MCF 10A (cell line): ENCODE measurements around the gene TWIST2. TPM values are rescaled to one million over a fixed set of nuclear protein-coding genes. Genes with fewer than 3 reads are reported as not detected.

ENCODE experiments used
- BruUV-seq: library from RNA; stranded (reverse); fragments of 400-500 nt; replicated peaks from 2 replicates; lab custom pipeline; 2021; lab: Mats Ljungman, UMichigan
- CTCF ChIA-PET: fragments of 300-600 bp; sonication (Branson Sonifier 250); formaldehyde crosslinking; extraction: SDS; loops from one replicate; lab custom pipeline; 2021; ENCODE audit warnings: antibody characterized with exemption, inconsistent platforms; lab: Yijun Ruan, JAX
- POLR2A ChIA-PET: fragments of 300-600, 350-650 bp; sonication (Branson Sonifier 250); formaldehyde crosslinking; extraction: SDS; loops from one replicate; lab custom pipeline; 2020; ENCODE audit warnings: antibody characterized with exemption, inconsistent platforms; lab: Yijun Ruan, JAX
- DNase-seq: peaks from one replicate; pipeline ENCODE4 v3.0.0-alpha.2; 2018; ENCODE audit not compliant: unreplicated experiment
- H3K27ac Mint-ChIP-seq: one replicate; pipeline ENCODE4 v1.8.0; 2022; ENCODE audit warnings: mild to moderate bottlenecking, low read depth, mixed read lengths; ENCODE audit not compliant: unreplicated experiment
- H3K27me3 Mint-ChIP-seq: one replicate; pipeline ENCODE4 v1.8.0; 2022; ENCODE audit warnings: mixed read lengths; ENCODE audit not compliant: insufficient read depth, unreplicated experiment
- H3K36me3 Mint-ChIP-seq: one replicate; pipeline ENCODE4 v1.8.0; 2022; ENCODE audit warnings: mild to moderate bottlenecking, moderate library complexity, mixed read lengths; ENCODE audit not compliant: insufficient read depth, unreplicated experiment
- H3K4me1 Mint-ChIP-seq: one replicate; pipeline ENCODE4 v1.8.0; 2022; ENCODE audit warnings: mixed read lengths; ENCODE audit not compliant: insufficient read depth, unreplicated experiment
- H3K4me3 Mint-ChIP-seq: one replicate; pipeline ENCODE4 v1.8.0; 2022; ENCODE audit warnings: mild to moderate bottlenecking, moderate library complexity, mixed read lengths; ENCODE audit not compliant: unreplicated experiment
- H3K9me3 Mint-ChIP-seq: one replicate; pipeline ENCODE4 v1.8.0; 2022; ENCODE audit warnings: mixed read lengths; ENCODE audit not compliant: unreplicated experiment
- CTCF ChIP-seq: fragments of 200-600 bp; IDR thresholded peaks from one replicate; pipeline ENCODE4 v1.8.0; 2022; ENCODE audit warnings: antibody characterized with exemption, mild to moderate bottlenecking; ENCODE audit not compliant: unreplicated experiment
- intact Hi-C: fragments of 100-400 bp; cut with micrococcal nuclease; formaldehyde crosslinking; loops from 2 replicates; pipeline ENCODE4 v1.14.1; 2022
- total RNA-seq: library from RNA; stranded (reverse); gene quantifications from 2 replicates; pipeline ENCODE4 v1.2.3, GENCODE V29; 2022

TWIST2 gene
- total RNA-seq, 1 experiment from 2014 or later: 30.2 TPM

- Mint-ChIP-seq H3K27me3 (peaks cover 11% of the 10 kb centered on the region), H3K36me3 (peaks cover 6% of the 10 kb centered on the region), H3K4me1 (no peaks in the 10 kb centered on the region), H3K9me3 (peaks cover 22% of the 10 kb centered on the region), H3K27ac (no peak overlapping the region), H3K4me3 (no peak overlapping the region)
- TF ChIP-seq CTCF: no peak
- CTCF ChIA-PET: no interaction called here
- no TSS peak for BruUV-seq
- POLR2A ChIA-PET: no interaction called here
- intact Hi-C loops: no loop called here
- DNase-seq: no peak
These were observed 36.1 kb upstream of the TWIST2 start for GRCh38 chr2:238811759-238812158.

- intact Hi-C loops: no loop called here
- POLR2A ChIA-PET: interaction anchor here (0.6 kb wide), 1 partner anchor 37 kb away, joined by 3 read pairs; no protein-coding TSS in a partner anchor
- CTCF ChIA-PET: no interaction called here
- Mint-ChIP-seq H3K4me3 (no peak overlapping the region), H3K4me1 (no peaks in the 10 kb centered on the region), H3K27ac (no peak overlapping the region), H3K36me3 (peaks cover 6% of the 10 kb centered on the region), H3K9me3 (peaks cover 22% of the 10 kb centered on the region), H3K27me3 (peaks cover 11% of the 10 kb centered on the region)
- DNase-seq: no peak
- no TSS peak for BruUV-seq
- no peak for TF ChIP-seq CTCF
These were observed 34.8 kb upstream of the TWIST2 start for GRCh38 chr2:238813109-238813508.

- CTCF ChIA-PET: no interaction called here
- intact Hi-C loops: no loop called here
- H3K4me1 Mint-ChIP-seq: no peaks in the 10 kb centered on the region
These were observed 33.1 kb upstream of the TWIST2 start for GRCh38 chr2:238814815-238815214.

GRCh38 chr2:238816291-238816690, 31.6 kb upstream of the TWIST2 start:
- no peak overlapping the region for H3K4me3 Mint-ChIP-seq
- ChIA-PET CTCF (interaction anchor here (0.7 kb wide), 1 partner anchor 1153 kb away, joined by 3 read pairs; no protein-coding TSS in a partner anchor), POLR2A (interaction anchor here (0.6 kb wide), 1 partner anchor 141 kb away, joined by 3 read pairs; no protein-coding TSS in a partner anchor)
- TF ChIP-seq CTCF: no peak
- no peak for DNase-seq
- H3K9me3 Mint-ChIP-seq: peaks cover 8% of the 10 kb centered on the region
- no TSS peak for BruUV-seq
- intact Hi-C loops: no loop called here
- peaks cover 12% of the 10 kb centered on the region for H3K4me1 Mint-ChIP-seq
- H3K36me3 Mint-ChIP-seq: peaks cover 6% of the 10 kb centered on the region
- peaks cover 11% of the 10 kb centered on the region for H3K27me3 Mint-ChIP-seq
- H3K27ac Mint-ChIP-seq: no peak overlapping the region

More at GRCh38 chr2:238814815-238815214, 33.1 kb upstream of the TWIST2 start:
- TF ChIP-seq CTCF: no peak
- Mint-ChIP-seq H3K9me3 (peaks cover 10% of the 10 kb centered on the region), H3K27ac (no peak overlapping the region), H3K27me3 (peaks cover 11% of the 10 kb centered on the region), H3K36me3 (peaks cover 6% of the 10 kb centered on the region), H3K4me3 (no peak overlapping the region)
- POLR2A ChIA-PET: interaction anchor here (0.6 to 1.2 kb wide), 2 partner anchors 11 to 457 kb away, joined by 3 read pairs; no protein-coding TSS in a partner anchor
- no peak for DNase-seq
- BruUV-seq: no TSS peak
